B cell (primary cell): ENCODE results near the gene RAD51B. TPM values are rescaled to one million over a fixed set of nuclear protein-coding genes. Genes with fewer than 3 reads are reported as not detected.

ENCODE experiments used
- ATAC-seq: fragments of 200-7000 bp; cut with Tn5 transposase; one replicate; pipeline ENCODE4 v1.10.0; 2021; ENCODE audit warnings: low read depth, mild to moderate bottlenecking, moderate number of reproducible peaks, moderate library complexity
- CTCF ChIA-PET: fragments of 350-600 bp; sonication (Branson Sonifier 250); formaldehyde crosslinking; loops from one replicate; lab custom pipeline; 2021; ENCODE audit warnings: antibody characterized with exemption, inconsistent platforms; lab: Charles Lee
- POLR2A ChIA-PET: fragments of 350-600 bp; sonication (Branson Sonifier 250); formaldehyde crosslinking; loops from one replicate; lab custom pipeline; 2021; ENCODE audit warnings: antibody characterized with exemption; lab: Charles Lee
- DNase-seq: peaks from one replicate; pipeline ENCODE4 v3.0.0; 2013
- H2AFZ ChIP-seq: 2 replicates; pipeline ENCODE4 v1.6.1; 2012; ENCODE audit warnings: mild to moderate bottlenecking, low read depth, low read length; ENCODE audit not compliant: insufficient read depth, poor library complexity, severe bottlenecking
- H3K27ac ChIP-seq, 2 donors: 1 replicate in 1 of 2; 2 replicates in 1 of 2; pipeline ENCODE4 v1.5.1; 2012 to 2013; ENCODE audit warnings: low read length in 2 of 2, mild to moderate bottlenecking in 2 of 2, moderate library complexity in 1 of 2
- H3K27me3 ChIP-seq, 4 experiments: fragments of 200-600 bp in 1 of 4; sonication (generic) in 1 of 4; replicated peaks in 1 of 4; 1 replicate in 2 of 4; 2 replicates in 2 of 4; pipeline versions ENCODE4 v1.6.1 to v1.7.0; 2013 to 2016; ENCODE audit warnings: low read length in 3 of 4, mild to moderate bottlenecking in 2 of 4, mixed read lengths in 1 of 4, moderate library complexity in 1 of 4; ENCODE audit not compliant: insufficient read depth in 4 of 4, control insufficient read depth in 3 of 4; ENCODE audit errors: control extremely low read depth in 1 of 4
- H3K36me3 ChIP-seq, 2 experiments: replicated peaks in 1 of 2; 1 replicate in 1 of 2; 2 replicates in 1 of 2; pipeline versions ENCODE4 v1.6.1 to v1.7.1; 2013; ENCODE audit warnings: low read length in 1 of 2; ENCODE audit not compliant: insufficient read depth in 2 of 2, control insufficient read depth in 1 of 2; ENCODE audit errors: control extremely low read depth in 1 of 2, extremely low read depth in 1 of 2
- H3K4me1 ChIP-seq, 2 donors: fragments of 200-600 bp in 1 of 2; sonication (generic) in 1 of 2; 1 replicate in 1 of 2; 2 replicates in 1 of 2; pipeline versions ENCODE4 v1.5.1 to v1.6.1; 2013 to 2017; ENCODE audit warnings: low read length in 2 of 2; ENCODE audit not compliant: control insufficient read depth in 2 of 2, insufficient read depth in 2 of 2
- H3K4me2 ChIP-seq: replicated peaks from 2 replicates; pipeline ENCODE3; 2012; ENCODE audit warnings: mild to moderate bottlenecking, low read depth, low read length; ENCODE audit not compliant: poor library complexity, severe bottlenecking
- H3K4me3 ChIP-seq, 5 experiments: fragments of 200-600 bp in 1 of 5; sonication (generic) in 1 of 5; 1 replicate in 3 of 5; 2 replicates in 2 of 5; pipeline versions ENCODE4 v1.5.1 to v1.7.0; 2011 to 2016; ENCODE audit warnings: low read length in 4 of 5, mild to moderate bottlenecking in 4 of 5, low read depth in 2 of 5, control low read depth in 1 of 5, moderate library complexity in 1 of 5; ENCODE audit not compliant: insufficient read depth in 1 of 5; ENCODE audit errors: control extremely low read depth in 1 of 5, extremely low read depth in 1 of 5
- H3K79me2 ChIP-seq: fragments of 200-600 bp; sonication (generic); one replicate; pipeline ENCODE4 v1.6.0; 2016; ENCODE audit warnings: low read length; ENCODE audit not compliant: control insufficient read depth, insufficient read depth
- H3K9ac ChIP-seq: fragments of 200-600 bp; sonication (generic); 2 replicates; pipeline ENCODE4 v1.6.1; 2017; ENCODE audit warnings: mild to moderate bottlenecking, low read length, moderate library complexity
- H3K9me3 ChIP-seq, 3 donors: one replicate each; pipeline versions ENCODE4 v1.6.1 to v1.7.1; 2013; ENCODE audit warnings: low read length in 2 of 3; ENCODE audit not compliant: control insufficient read depth in 2 of 3, insufficient read depth in 1 of 3; ENCODE audit errors: control extremely low read depth in 1 of 3
- H4K20me1 ChIP-seq: 2 replicates; pipeline ENCODE4 v1.6.0; 2012; ENCODE audit warnings: mild to moderate bottlenecking, low read length; ENCODE audit not compliant: insufficient read depth, control insufficient read depth, poor library complexity, severe bottlenecking
- H3K27ac Mint-ChIP-seq: one replicate; pipeline ENCODE4 v1.8.0; 2021; ENCODE audit warnings: mixed read lengths
- H3K27me3 Mint-ChIP-seq: one replicate; pipeline ENCODE4 v1.8.0; 2021; ENCODE audit warnings: mixed read lengths
- H3K4me1 Mint-ChIP-seq: one replicate; pipeline ENCODE4 v1.8.0; 2021; ENCODE audit warnings: mixed read lengths
- H3K4me3 Mint-ChIP-seq: one replicate; pipeline ENCODE4 v1.8.0; 2021; ENCODE audit warnings: mixed read lengths
- H3K9me3 Mint-ChIP-seq: one replicate; pipeline ENCODE4 v1.8.0; 2022; ENCODE audit warnings: mixed read lengths; ENCODE audit not compliant: insufficient read depth
- CTCF ChIP-seq: fragments of 200-600 bp; IDR thresholded peaks from one replicate; pipeline ENCODE4 v1.8.0; 2022; ENCODE audit warnings: antibody characterized with exemption, mild to moderate bottlenecking
- EZH2 ChIP-seq: IDR thresholded peaks from 2 replicates; pipeline ENCODE4 v1.6.1; 2012; ENCODE audit warnings: borderline replicate concordance, low read depth, mild to moderate bottlenecking, moderate library complexity, low read length; ENCODE audit not compliant: insufficient read depth, poor library complexity, severe bottlenecking
- WGBS: methylation state at CpG from one replicate; pipeline ENCODE4 v1.1.5; 2013; ENCODE audit warnings: missing lambda C conversion rate; ENCODE audit not compliant: insufficient coverage; 5-methylcytosine and 5-hydroxymethylcytosine counted together
- intact Hi-C: fragments of 100-400 bp; cut with micrococcal nuclease; formaldehyde crosslinking; loops from one replicate; pipeline ENCODE4 v1.10.0; 2022
- polyA plus RNA-seq: library from polyadenylated mRNA; depleted of rRNA; stranded (reverse); fragments of >200 nt; gene quantifications from 2 replicates; pipeline ENCODE4 v1.2.3, GENCODE V29; 2012
- total RNA-seq, 2 donors: library from RNA; stranded (reverse); fragments of 120-200 nt in 1 of 2; gene quantifications; 1 replicate in 1 of 2; 2 replicates in 1 of 2; pipeline versions ENCODE4 v1.2.3 to v1.2.4, GENCODE V29; 2013 to 2022

The RAD51B gene
- total and polyA plus RNA-seq, 2 donors (not counting 1 experiment from before 2014, with no cell fraction given) = 6.5 to 60.6 TPM

DNA sequence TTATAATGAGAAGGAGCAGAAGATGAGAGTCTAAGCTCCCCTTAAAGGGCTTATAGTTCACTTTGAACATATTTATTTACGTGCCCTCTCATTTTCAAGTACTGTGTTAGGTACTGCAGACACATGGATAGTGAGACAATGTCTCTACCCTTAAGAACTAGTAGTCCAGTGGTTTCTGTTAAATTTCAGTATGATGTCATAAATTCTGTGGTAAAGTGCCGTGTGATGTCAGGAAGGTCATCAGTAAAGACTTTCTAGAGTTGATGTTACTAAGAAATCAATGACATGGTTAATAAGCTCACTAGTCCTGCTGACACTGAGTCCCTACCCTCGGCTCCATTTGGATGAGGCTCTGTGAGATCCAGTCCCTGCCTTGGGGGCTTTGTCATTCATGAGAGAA, 497.7 kb downstream of the RAD51B start:
- Histone ChIP-seq H3K79me2 (no peaks in the 10 kb centered on the region), H4K20me1 (no peaks in the 10 kb centered on the region), H3K4me1 (peaks cover 57 to 81% of the 10 kb centered on the region in 2 donors), H3K27me3 (no peaks in the 10 kb centered on the region), H3K36me3 (no peaks in the 10 kb centered on the region), H2AFZ (no peak overlapping the region), H3K9ac (no peak overlapping the region), H3K9me3 (no peaks in the 10 kb centered on the region), H3K27ac (no peak overlapping the region), H3K4me2 (no peak overlapping the region), H3K4me3 (no peak overlapping the region)
- ChIA-PET CTCF (interaction anchor here (0.7 to 1.1 kb wide), 2 partner anchors 30 to 56 kb away, joined by 3 read pairs; no protein-coding TSS in a partner anchor), POLR2A (no interaction called here)
- TF ChIP-seq CTCF (no peak), EZH2 (no peak)
- intact Hi-C loops = no loop called here
- 83% methylated on average over 1 of the region's 3 CpGs for WGBS
- H3K4me1 Mint-ChIP-seq = peaks cover 75% of the 10 kb centered on the region
- H3K9me3 Mint-ChIP-seq = no peaks in the 10 kb centered on the region
- peak overlapping the region; percentile 3 for H3K27ac Mint-ChIP-seq
- no peaks in the 10 kb centered on the region for H3K27me3 Mint-ChIP-seq
- DNase-seq (no peak), ATAC-seq (no peak)
- H3K4me3 Mint-ChIP-seq = no peak overlapping the region

- Histone ChIP-seq H3K36me3 (no peaks in the 10 kb centered on the region), H3K27me3 (no peaks in the 10 kb centered on the region), H3K4me1 (peaks cover 41 to 68% of the 10 kb centered on the region in 2 donors), H3K9me3 (no peaks in the 10 kb centered on the region), H3K9ac (no peak overlapping the region), H2AFZ (no peak overlapping the region), H3K79me2 (no peaks in the 10 kb centered on the region), H3K27ac (no peak overlapping the region), H4K20me1 (no peaks in the 10 kb centered on the region), H3K4me2 (no peak overlapping the region), H3K4me3 (no peak overlapping the region)
- ATAC-seq (no peak), DNase-seq (no peak)
- Mint-ChIP-seq H3K4me3 (no peak overlapping the region), H3K9me3 (no peaks in the 10 kb centered on the region), H3K27me3 (no peaks in the 10 kb centered on the region), H3K27ac (no peak overlapping the region), H3K4me1 (peaks cover 68% of the 10 kb centered on the region)
- TF ChIP-seq CTCF = no peak
- no peak for TF ChIP-seq EZH2
- intact Hi-C loops = no loop called here
- POLR2A ChIA-PET = interaction anchor here (0.6 to 0.9 kb wide), 2 partner anchors 49 to 474 kb away, joined by 3 to 12 read pairs; partner anchors contain the start of gene ZFP36L1
- CTCF ChIA-PET = interaction anchor here (0.7 to 1.8 kb wide), 2 partner anchors 32 to 43 kb away, joined by 3 to 4 read pairs; no protein-coding TSS in a partner anchor
- WGBS = 100% methylated on average over 1 of the region's 2 CpGs
Measured at GRCh38 chr14:68318828-68319227, 499.2 kb downstream of the RAD51B start.
